NCI-H187 treated with DMSO at 0.1 percent for 48 hours (cell line): Measurements from ENCODE around the gene PSRC1.

Experiments
- DNase-seq: peaks from one replicate; lab custom pipeline; 2025; lab: John Stamatoyannopoulos, UW

The PSRC1 gene

GRCh38 chr1:109272021-109272799 is 10.7 kb downstream of the PSRC1 start:
- no peak for DNase-seq

DNA sequence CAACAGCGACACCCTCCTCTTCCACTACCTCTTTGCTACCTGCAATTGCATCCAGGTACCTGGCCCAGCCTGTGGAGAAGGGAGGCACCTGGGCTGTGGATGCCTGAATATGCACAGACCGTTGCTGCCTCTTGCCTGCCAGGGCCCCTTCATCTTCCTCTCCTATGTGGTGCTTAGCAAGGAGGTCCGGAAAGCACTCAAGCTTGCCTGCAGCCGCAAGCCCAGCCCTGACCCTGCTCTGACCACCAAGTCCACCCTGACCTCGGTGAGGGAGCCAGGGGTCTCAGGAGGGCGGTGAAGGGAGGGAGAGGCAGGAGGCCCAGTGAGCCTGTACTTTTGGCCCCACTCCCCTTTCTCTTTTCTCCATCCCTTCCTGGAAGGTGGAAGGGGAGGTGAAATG is 11.5 kb downstream of the PSRC1 start:
- no peak for DNase-seq

DNA sequence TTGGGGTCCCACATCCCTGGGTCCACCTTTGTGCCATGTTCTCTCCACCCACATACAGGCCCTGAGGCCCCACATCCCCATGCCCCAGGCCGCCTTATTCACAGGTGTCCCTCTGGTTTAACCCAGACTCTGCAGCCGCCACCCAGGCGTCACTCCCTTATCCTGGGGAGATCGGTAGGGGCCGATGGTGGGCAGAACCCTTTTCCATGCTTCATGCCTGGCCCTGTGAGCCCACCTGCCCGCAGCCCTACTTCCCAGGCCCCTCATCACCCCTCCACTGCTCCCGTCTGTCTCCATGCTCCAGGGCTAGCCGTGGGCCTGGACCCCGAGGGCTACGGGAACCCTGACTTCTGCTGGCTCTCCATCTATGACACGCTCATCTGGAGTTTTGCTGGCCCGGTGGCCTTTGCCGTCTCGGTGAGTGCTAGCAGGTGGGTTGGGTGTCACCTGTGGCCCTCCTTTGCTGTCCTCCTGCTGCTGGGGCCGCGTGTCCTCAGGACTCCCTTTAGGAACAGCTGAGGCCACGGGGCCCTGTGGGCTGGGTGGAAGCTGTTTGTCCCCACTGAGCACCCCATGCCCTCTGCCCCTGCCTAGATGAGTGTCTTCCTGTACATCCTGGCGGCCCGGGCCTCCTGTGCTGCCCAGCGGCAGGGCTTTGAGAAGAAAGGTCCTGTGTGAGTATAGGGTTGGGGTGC is 12.2 kb downstream of the PSRC1 start:
- no peak for DNase-seq

DNA sequence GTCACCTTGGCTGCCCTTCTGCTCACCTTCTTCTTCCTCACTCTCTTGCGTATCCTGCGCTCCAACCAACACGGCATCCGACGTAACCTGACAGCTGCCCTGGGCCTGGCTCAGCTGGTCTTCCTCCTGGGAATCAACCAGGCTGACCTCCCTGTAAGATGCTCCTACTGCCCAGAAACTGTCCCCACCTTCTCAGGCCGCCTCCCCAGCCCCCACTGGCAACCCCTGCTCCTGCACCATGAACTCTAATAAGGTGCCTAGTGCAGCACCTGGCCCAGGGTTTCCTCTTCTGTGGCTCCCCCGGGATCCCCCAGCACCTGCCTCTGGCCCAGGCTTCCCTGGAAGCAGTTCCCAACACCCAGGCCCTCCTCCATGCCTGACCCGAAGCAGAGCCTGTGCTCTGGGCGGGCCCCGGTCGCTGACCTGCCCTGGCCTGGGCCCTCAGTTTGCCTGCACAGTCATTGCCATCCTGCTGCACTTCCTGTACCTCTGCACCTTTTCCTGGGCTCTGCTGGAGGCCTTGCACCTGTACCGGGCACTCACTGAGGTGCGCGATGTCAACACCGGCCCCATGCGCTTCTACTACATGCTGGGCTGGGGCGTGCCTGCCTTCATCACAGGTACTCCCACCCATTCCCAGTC is 12.8 kb downstream of the PSRC1 start:
- DNase-seq, result no peak

DNA sequence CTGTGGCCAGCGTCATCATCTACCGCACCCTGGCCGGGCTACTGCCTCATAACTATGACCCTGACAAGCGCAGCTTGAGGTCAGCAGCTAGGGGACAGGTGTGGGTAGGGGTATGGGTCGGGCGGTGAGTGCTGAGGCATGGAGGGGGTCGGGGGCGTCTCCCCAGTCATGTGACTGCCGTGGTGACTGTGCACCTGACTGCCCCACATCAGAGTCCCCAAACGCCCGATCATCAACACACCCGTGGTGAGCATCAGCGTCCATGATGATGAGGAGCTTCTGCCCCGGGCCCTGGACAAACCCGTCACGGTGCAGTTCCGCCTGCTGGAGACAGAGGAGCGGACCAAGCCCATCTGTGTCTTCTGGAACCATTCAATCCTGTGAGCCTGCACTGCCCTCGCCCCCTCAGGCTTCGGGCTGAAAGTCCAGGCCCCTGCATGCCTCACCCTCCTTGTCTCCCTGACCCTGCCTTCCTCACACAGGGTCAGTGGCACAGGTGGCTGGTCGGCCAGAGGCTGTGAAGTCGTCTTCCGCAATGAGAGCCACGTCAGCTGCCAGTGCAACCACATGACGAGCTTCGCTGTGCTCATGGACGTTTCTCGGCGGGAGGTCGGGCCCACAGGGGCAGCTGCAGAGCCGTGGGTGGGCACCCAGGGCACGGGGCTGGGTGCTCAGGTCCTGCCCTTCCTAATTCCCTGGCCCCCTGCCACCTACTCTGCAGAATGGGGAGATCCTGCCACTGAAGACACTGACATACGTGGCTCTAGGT is 13.5 kb downstream of the PSRC1 start:
- no peak for DNase-seq

DNA sequence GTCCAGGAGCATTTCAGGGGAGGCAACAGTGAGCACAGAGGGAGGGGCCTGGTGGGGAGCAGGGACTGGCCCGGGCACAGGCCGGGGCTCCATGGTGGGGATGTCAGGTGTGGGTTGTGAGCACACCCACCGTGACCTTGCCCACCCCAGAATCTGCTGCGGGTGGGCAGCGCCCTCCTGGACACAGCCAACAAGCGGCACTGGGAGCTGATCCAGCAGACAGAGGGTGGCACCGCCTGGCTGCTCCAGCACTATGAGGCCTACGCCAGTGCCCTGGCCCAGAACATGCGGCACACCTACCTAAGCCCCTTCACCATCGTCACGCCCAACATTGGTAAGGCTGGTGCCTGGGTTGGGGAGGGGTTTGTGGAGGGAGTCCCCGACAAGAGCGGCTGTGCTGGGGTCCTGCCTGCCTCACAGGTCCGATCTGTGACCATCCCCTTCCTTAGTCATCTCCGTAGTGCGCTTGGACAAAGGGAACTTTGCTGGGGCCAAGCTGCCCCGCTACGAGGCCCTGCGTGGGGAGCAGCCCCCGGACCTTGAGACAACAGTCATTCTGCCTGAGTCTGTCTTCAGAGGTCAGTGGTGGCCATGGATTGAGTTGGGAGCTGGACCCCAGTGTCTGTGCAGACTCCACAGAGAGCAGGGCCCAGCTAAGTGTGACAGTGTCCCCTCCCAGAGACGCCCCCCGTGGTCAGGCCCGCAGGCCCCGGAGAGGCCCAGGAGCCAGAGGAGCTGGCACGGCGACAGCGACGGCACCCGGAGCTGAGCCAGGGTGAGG is 14.3 kb downstream of the PSRC1 start:
- no peak for DNase-seq

- no peak for DNase-seq
Measured at GRCh38 chr1:109267743-109268300, 15.1 kb downstream of the PSRC1 start.

- DNase-seq, result no peak
Measured at GRCh38 chr1:109266965-109267364, 16.0 kb downstream of the PSRC1 start.

- DNase-seq, result no peak
Measured at GRCh38 chr1:109265741-109266330, 17.1 kb downstream of the PSRC1 start.

DNA sequence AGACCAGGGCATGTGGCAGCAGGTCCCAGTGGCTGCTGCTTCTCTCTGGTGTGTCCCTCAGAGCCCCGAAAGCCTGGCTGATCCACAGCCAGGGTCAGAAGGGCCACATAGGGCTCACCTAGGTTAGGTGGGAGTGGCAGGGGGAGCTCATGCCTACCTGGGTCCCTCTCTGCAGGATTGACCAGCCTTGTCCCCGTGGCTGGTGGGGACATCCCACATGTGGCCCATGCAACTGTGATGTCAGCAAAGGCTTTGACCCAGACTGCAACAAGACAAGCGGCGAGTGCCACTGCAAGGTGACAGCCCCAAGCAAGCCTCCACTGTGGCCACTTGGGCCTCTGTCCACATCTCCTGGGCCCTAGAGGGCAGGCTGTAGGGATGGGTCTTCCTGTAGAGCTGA is 17.9 kb downstream of the PSRC1 start:
- DNase-seq, result no peak

DNA sequence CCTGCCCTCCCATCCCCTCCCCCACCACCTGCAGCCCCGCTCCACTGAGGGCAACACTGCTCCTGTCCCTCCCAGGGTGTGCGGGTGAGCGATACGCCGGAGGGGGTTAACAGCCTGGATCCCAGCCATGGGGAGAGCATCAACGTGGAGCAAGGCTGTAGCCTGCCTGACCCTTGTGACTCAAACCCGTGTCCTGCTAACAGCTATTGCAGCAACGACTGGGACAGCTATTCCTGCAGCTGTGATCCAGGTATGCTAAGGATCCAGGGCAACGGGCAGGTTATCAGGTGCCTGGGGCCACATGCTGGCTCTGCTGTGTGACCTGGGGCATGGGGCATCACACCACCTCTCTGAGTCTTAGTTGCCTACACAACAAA is 18.6 kb downstream of the PSRC1 start:
- DNase-seq, result no peak

- no peak for DNase-seq
Measured at GRCh38 chr1:109263597-109264378, 19.2 kb downstream of the PSRC1 start.

DNA sequence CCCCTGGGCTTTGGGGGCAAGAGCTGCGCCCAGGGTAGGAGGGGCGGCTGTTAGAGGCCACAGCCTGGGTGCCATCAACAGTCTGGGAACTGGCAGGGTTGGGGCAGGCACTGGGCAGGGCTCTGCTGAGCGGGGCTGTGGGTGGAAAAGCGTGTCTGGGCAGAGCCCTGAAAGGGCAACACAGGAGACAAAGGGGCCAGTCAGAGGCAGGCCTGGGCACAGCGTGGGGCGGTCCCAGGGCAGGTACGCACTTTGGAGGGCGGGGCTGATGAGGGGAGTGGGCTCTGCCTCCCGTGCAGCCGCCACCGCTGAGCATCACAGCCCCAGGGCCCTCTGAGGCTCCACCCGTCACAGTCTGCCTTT is 19.7 kb downstream of the PSRC1 start:
- DNase-seq, result no peak

DNA sequence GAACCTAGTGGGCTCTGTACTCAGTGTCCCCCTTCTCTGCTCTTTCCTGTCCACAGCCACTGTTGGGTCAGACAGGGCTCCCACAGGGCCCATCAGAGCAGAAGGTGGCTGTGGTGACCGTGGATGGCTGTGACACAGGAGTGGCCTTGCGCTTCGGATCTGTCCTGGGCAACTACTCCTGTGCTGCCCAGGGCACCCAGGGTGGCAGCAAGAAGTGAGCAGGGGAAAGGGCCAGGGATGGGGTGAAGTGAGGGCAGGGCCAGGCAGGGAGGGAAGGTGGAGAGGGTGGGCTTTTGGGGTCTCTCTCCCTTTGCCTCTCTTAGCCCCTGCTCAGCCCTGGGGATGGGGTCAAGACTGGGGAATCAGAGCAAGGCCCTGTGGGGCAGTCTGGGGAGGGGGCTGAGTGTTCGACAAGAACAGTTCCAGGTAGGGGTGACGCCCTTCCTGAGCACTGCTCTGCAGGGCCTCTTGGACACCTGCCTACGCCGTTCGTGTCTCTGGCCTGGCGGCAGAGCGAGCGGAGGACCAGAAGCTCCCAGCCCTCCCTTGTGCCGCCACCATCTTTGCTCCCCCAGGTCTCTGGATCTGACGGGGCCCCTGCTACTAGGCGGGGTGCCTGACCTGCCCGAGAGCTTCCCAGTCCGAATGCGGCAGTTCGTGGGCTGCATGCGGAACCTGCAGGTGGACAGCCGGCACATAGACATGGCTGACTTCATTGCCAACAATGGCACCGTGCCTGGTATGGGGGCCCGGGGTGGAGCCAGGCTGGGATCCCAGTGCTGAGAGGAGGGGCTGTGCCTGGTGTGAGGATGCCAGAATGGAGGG is 20.5 kb downstream of the PSRC1 start:
- DNase-seq, result no peak

DNA sequence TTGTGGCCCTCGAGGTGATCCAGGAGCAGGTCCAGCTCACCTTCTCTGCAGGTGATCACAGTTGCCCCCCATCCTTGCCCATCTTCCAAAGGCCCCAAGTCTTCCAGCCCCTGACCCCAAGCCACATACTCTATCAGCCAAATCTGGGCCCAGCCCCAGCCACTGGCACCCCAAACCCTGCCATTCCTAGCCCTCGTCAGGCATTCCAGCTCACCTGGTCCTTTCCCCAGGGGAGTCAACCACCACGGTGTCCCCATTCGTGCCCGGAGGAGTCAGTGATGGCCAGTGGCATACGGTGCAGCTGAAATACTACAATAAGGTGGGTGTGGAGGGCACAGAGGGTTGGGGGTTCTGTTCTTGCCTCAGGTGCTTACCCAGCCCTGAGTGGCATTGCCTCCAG is 21.4 kb downstream of the PSRC1 start:
- DNase-seq, result no peak

DNA sequence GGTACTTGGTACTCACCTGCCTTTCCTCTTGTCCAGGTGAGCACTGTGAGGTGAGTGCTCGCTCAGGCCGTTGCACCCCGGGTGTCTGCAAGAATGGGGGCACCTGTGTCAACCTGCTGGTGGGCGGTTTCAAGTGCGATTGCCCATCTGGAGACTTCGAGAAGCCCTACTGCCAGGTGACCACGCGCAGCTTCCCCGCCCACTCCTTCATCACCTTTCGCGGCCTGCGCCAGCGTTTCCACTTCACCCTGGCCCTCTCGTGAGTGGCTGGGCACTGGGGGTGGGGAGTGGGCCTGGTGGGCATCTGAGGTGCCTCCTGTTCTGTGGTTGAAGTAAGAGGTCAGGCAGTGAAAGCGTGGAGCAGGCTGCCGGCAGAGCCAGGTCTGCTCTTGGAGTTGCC is 21.9 kb downstream of the PSRC1 start:
- no peak for DNase-seq

GRCh38 chr1:109259674-109260557 is 23.0 kb downstream of the PSRC1 start:
- no peak for DNase-seq
